B cell (primary cell): ENCODE results near the gene LEMD1.

Experiments used
- CTCF ChIP-seq: fragments of 200-600 bp; IDR thresholded peaks from one replicate; pipeline ENCODE4 v1.8.0; 2022; ENCODE audit warnings: antibody characterized with exemption, mild to moderate bottlenecking
- EZH2 ChIP-seq: IDR thresholded peaks from 2 replicates; pipeline ENCODE4 v1.6.1; 2012; ENCODE audit warnings: borderline replicate concordance, low read depth, mild to moderate bottlenecking, moderate library complexity, low read length; ENCODE audit not compliant: insufficient read depth, poor library complexity, severe bottlenecking

- TF ChIP-seq CTCF = no peak
- TF ChIP-seq EZH2 = no peak
Observed at GRCh38 chr1:205437570-205437969, 15.7 kb upstream of the LEMD1 start.
